ENCODE measurements around the gene AMPH. TPM values are rescaled to one million over a fixed set of nuclear protein-coding genes. Genes with fewer than 3 reads are reported as not detected.

Gene AMPH
- total RNA-seq, 4 donors from 2014 or later: 1.9 to 8.9 (median 4.6) TPM

DNA sequence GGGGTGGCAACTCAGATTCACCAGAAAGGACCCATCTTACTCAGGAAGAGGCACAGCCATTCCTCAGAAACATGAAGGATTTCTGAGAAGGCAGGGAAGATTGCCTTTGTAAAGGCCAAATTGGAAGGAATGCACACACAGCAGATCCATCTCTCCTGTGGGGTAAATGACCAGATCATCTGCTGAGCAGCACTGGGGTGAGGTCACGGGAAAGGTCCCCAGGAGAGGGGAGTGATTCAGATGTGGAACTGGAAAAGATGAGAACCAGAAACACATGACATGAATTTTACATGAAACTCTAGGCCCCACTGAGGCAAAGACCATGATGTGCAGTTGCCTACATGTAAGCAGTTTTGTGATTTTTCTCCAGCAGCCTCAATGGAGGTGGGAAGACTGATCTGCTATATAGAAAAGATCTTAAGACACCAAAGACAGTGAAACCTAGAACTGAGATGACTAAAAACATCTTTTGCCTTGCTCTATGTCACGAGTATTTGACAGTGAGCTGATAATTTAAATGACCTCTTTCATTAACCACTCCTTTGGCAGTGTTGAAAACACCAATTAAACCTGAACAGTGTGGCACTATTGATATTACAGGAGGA, 91.6 kb downstream of the AMPH start:
- no peak for TF ChIP-seq POLR2A (IDR thresholded peaks at IDR 0.05)
- TF ChIP-seq, protein P1, sequence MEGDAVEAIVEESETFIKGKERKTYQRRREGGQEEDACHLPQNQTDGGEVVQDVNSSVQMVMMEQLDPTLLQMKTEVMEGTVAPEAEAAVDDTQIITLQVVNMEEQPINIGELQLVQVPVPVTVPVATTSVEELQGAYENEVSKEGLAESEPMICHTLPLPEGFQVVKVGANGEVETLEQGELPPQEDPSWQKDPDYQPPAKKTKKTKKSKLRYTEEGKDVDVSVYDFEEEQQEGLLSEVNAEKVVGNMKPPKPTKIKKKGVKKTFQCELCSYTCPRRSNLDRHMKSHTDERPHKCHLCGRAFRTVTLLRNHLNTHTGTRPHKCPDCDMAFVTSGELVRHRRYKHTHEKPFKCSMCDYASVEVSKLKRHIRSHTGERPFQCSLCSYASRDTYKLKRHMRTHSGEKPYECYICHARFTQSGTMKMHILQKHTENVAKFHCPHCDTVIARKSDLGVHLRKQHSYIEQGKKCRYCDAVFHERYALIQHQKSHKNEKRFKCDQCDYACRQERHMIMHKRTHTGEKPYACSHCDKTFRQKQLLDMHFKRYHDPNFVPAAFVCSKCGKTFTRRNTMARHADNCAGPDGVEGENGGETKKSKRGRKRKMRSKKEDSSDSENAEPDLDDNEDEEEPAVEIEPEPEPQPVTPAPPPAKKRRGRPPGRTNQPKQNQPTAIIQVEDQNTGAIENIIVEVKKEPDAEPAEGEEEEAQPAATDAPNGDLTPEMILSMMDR (IDR thresholded peaks at IDR 0.05): no peak
- no peaks in the 10 kb centered on the region for H3K4me1 ChIP-seq
- DNase-seq: no peak
- H3K9me3 ChIP-seq: no peaks in the 10 kb centered on the region
- 85 to 92% methylated on average over 2 of the region's 2 CpGs for whole genome bisulfite sequencing, 2 donors
- H3K27ac ChIP-seq: no peak overlapping the region
- intact Hi-C loops (cut with DNase I): no loop called here
- no peak overlapping the region for H3K4me3 ChIP-seq (replicated peaks in 1 of 3)
- no peaks in the 10 kb centered on the region for H3K36me3 ChIP-seq
- no peaks in the 10 kb centered on the region for H3K27me3 ChIP-seq

DNA sequence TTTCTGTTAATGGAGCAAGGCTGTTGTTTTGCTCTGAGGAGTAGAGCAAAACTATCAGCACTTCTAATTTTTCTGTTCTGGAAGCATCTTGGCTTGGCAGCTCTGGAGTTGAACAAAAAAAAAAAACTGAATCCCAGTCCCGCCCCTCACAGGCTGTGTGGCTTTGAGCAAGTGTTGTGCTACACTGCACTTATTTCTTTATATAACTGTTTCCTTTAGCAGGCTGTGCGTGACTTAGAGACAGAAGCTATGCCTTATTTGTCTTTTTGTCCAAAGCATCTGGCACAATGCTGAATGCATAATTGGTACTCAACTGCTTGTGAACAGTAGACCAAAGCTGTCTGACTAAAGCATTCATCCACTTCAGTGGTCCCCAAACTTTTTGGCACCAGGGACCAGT, 96.1 kb downstream of the AMPH start:
- TF ChIP-seq POLR2A (IDR thresholded peaks at IDR 0.05): no peak
- TF ChIP-seq, protein P1 (IDR thresholded peaks at IDR 0.05): no peak
- intact Hi-C loops (cut with DNase I): no loop called here
- no peak overlapping the region for H3K27ac ChIP-seq

DNA sequence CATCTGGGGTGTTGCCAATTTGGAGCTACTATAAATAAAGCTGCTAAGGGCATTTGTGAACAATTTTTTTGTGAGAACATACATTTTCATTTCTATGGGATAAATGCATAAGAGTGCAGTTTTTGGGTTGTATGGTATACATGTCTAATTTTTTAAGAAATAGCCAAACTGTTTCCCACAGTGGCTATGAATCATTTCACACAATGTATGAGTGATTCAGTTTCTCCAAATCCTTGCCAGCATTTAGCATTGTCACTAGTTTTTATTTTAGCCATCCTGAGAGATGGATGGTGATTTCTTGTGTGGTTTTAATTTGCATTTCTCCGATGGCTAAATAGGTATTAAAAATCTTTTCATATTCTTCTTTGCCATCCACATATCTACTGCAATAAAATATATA, 105.3 kb downstream of the AMPH start:
- DNase-seq: no peak
- Histone ChIP-seq H3K36me3 (no peaks in the 10 kb centered on the region), H3K27me3 (no peaks in the 10 kb centered on the region), H3K9me3 (no peaks in the 10 kb centered on the region), H3K4me1 (no peaks in the 10 kb centered on the region), H3K27ac (no peak overlapping the region), H3K4me3 (replicated peaks in 1 of 3) (no peak overlapping the region)
- intact Hi-C loops (cut with DNase I): no loop called here
- 98 to 100% methylated on average over 1 of the region's 1 CpG for WGBS, 2 donors
- TF ChIP-seq POLR2A (IDR thresholded peaks at IDR 0.05): no peak
- TF ChIP-seq, protein P1 (IDR thresholded peaks at IDR 0.05): no peak

More for the DNA sequence above, 96.1 kb downstream of the AMPH start:
- no peaks in the 10 kb centered on the region for H3K27me3 ChIP-seq
- H3K4me1 ChIP-seq: no peaks in the 10 kb centered on the region
- H3K36me3 ChIP-seq: no peaks in the 10 kb centered on the region
- H3K9me3 ChIP-seq: no peaks in the 10 kb centered on the region
- H3K4me3 ChIP-seq (replicated peaks in 1 of 3): no peak overlapping the region
- no peak for DNase-seq
- WGBS, 2 donors: 59 to 76% methylated on average over 2 of the region's 2 CpGs

DNA sequence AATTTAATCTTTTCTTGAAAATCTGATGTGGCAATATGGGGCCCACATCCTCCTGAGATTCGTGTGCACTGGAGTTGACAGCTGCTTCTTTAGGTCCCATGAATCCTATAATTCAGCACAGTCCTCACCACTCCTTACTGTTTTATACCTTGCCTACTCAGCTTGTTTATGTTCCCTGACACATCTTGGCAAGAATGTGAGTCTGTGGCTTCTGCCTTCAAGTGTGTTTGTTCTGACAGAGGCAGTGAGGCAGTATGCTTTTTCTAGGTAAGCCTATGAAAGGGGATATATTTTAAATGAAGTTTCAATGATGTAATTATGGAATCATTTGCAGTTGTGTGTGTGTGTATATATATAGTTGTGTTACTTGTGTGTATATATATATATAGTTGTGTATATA, 106.4 kb downstream of the AMPH start:
- Histone ChIP-seq H3K4me1 (no peaks in the 10 kb centered on the region), H3K27me3 (no peaks in the 10 kb centered on the region), H3K4me3 (replicated peaks in 1 of 3) (no peak overlapping the region), H3K27ac (no peak overlapping the region), H3K36me3 (no peaks in the 10 kb centered on the region), H3K9me3 (no peaks in the 10 kb centered on the region)
- intact Hi-C loops (cut with DNase I): no loop called here
- no peak for DNase-seq
- WGBS, 2 donors: 41 to 60% methylated on average over 1 of the region's 1 CpG
- no peak for TF ChIP-seq POLR2A (IDR thresholded peaks at IDR 0.05)
- TF ChIP-seq, protein P1 (IDR thresholded peaks at IDR 0.05): no peak

DNA sequence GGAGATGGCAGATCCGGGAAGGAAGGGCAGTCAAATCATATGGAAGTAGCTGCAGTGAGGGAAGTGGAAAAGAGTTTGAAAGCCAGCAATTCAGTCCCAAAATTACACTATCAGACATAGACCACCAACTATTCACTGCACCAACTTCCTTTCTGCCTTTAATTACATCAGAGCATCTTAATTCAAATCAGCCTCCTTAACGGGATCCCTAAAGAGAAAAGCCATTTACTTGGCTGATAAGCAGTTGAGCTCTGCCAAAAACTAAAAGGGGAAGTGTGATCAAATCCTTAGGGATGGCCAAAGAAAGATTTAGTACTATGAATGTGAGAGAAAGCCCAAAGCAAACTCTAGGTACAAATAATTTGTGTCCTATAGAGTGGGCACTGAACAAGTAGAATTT, 110.4 kb downstream of the AMPH start:
- WGBS, 2 donors: 54 to 55% methylated on average over 2 of the region's 2 CpGs
- intact Hi-C loops (cut with DNase I): no loop called here

More for the DNA sequence above, 110.4 kb downstream of the AMPH start:
- DNase-seq: no peak
- Histone ChIP-seq H3K27me3 (no peaks in the 10 kb centered on the region), H3K36me3 (no peaks in the 10 kb centered on the region), H3K4me1 (no peaks in the 10 kb centered on the region), H3K4me3 (replicated peaks in 1 of 3) (no peak overlapping the region), H3K9me3 (no peaks in the 10 kb centered on the region), H3K27ac (no peak overlapping the region)
- no peak for TF ChIP-seq POLR2A (IDR thresholded peaks at IDR 0.05)
- TF ChIP-seq, protein P1 (IDR thresholded peaks at IDR 0.05): no peak

Measured in thyroid gland (tissue), 4 donors.